GM12801 (cell line): ENCODE measurements around the gene CD7.

Experiments
- TF ChIP-seq, protein P1 (sequence below): IDR thresholded peaks from one replicate; pipeline ENCODE4 v1.5.1; 2011; ENCODE audit warnings: control low read depth; ENCODE audit not compliant: insufficient read length; ENCODE audit errors: extremely low read depth

Gene CD7

DNA sequence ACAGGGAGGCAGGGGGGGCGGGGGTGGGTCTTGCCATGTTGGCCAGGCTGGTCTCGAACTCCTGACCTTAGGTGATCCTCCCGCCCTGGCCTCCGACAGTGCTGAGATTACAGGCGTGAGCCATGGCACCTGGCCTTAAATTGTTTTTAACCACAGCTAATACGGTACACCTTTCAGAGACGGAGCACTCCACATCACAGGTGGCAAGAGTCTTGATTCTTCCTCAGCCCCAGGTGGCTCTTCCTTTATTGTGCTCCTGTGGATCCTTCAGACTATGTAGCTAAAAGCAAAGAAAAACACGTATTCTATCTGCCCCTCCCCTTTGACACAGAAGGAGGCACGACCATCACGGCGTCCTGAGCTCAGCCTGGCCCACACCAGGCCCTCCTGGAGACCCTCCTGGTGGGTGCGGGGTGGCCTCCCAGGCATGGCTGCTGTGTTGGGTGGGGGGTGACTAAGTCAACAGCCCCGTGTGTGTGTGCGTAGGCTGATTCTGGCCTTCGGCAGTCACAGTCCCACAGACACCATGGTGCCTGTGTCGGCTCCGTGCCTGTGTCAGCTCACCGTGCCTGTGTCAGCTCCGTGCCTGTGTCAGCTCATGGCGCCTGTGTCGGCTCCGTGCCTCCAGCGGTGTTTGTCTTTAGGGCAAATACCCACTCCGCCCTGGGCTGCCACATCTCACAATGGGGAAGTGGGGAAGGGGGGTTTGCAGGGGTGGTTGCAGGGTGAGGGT lies 26.9 kb upstream of the CD7 start:
- TF ChIP-seq, protein P1, sequence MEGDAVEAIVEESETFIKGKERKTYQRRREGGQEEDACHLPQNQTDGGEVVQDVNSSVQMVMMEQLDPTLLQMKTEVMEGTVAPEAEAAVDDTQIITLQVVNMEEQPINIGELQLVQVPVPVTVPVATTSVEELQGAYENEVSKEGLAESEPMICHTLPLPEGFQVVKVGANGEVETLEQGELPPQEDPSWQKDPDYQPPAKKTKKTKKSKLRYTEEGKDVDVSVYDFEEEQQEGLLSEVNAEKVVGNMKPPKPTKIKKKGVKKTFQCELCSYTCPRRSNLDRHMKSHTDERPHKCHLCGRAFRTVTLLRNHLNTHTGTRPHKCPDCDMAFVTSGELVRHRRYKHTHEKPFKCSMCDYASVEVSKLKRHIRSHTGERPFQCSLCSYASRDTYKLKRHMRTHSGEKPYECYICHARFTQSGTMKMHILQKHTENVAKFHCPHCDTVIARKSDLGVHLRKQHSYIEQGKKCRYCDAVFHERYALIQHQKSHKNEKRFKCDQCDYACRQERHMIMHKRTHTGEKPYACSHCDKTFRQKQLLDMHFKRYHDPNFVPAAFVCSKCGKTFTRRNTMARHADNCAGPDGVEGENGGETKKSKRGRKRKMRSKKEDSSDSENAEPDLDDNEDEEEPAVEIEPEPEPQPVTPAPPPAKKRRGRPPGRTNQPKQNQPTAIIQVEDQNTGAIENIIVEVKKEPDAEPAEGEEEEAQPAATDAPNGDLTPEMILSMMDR = no peak

DNA sequence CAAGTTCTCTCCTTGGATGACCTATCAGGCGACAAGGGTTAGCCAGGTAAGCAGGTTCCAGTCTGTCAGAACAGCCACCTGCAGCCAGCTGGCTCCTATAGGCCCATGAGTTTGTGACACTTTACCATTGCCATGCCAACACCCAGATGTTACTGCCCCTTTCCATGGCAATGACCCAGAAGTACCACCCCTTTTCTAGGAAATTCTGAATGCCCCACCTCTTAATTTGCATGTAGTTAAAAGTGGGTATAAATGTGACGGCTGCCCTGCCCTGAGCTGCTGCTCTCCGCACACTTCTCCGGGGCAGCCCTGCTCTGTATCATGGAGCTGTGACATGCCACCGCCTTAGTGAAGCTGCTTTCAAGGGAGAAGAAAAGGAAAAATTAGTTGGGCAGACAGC lies 26.2 kb upstream of the CD7 start:
- TF ChIP-seq, protein P1 = no peak

DNA sequence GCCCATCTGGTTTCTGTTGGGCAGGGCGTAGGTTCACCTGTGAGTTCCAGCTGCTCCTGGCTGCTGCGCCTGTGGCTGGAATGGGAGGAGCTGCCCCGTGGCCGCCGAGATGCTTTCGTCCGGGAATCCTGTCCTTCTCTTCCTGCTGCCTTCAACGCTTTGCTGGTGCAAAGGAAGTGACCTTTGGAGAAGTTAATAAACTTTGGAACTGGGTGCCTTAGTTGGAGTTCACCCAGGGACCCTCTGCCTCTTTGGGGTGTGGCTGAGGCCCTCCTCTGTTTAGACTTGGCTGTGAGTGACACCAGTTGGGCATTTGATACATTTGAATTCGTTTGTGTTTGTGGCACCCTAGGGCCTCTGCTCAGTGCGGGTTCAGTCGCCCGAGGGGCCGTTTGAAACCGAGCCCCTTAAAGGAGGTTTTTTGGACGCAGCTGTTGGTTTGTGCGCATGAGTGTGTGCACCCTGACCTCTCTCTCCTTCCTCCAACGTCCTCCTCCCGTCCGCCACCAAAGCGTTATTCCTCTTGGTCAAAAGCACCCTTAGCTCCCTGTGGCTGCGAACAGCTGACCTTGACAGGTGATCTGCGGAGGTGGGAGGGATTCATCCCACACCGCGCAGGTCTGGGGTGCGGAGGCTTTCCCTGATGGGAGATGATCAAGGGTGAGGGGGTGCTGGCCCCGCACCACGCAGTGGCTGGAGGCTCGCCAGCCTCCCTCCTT lies 25.1 kb upstream of the CD7 start:
- TF ChIP-seq, protein P1 = no peak

GRCh38 chr17:82339634-82340580 lies 22.5 kb upstream of the CD7 start:
- TF ChIP-seq, protein P1 = no peak

DNA sequence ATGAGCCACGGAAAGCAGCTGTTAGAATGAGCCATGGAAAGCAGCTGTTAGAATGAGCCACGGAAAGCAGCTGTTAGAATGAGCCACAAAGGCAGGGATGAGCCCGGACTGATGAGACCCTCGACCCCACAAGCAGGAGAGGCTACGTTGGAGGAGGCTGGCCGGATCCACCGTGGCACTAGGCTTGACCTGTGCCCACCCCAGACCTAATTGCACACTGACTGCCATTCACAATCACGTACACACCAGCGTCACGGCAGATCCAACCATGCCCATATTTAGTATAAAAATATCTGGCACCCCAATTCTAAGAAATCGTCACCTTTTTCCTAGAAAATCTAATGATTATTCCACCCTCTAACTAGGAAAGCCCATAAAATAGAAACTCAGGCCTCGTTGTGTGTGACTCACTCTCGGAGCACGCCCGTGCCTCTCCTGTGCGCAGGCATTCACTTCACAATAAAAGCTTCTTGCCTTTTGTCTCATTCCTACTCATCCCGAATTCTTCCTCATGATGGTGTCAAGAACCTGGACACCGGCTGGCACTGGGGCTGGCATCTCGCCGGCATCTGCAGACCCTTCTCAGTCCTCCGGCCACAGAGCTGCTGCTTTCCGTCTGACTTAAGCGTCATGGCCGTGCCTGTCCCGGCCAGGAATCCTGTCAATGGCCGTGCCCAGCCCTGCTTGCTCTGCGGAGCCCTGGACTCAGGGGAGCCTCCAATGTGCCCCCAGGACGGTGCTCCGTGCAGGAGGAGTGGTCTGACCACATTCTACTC lies 21.6 kb upstream of the CD7 start:
- TF ChIP-seq, protein P1 = no peak

GRCh38 chr17:82334622-82335394 lies 17.4 kb upstream of the CD7 start:
- TF ChIP-seq, protein P1 = no peak
